ENCODE data around the gene GALNT18.

Gene GALNT18

DNA sequence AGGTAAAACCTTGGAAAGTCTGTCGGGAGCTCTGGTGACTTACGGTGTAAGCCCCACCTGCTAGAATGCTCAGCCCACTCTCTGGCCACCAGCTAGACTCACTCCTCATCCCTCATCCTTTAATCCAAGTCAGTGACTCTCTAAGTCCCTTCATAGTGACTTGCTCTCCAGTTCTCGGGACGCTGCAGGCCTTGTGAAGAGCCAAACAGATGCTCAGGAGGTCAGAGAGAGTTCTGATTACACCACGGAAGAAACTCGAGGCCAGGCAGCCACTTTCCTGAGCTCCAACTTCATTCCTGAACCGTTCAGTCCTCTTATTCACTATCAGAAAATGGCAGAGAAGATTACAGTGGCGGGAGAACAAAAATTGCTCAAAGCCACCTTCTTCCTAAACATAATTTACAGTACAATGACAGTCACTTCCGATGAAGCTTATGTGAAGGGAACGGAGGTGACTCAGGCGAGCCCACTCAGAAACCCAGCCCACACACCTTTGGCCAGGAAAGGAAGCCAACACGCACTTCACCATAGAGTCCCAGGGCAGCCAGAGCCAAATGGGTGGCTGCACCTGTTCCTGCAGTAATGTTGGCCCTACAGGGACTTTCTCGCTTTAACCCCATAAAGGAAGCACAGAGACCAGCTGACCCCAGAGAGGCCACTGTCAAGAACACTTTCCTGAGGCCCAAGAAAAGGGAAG, 100.4 kb downstream of the GALNT18 start:
- no peak for ATAC-seq

GRCh38 chr11:11520231-11521015, 101.4 kb downstream of the GALNT18 start:
- no peaks in the 10 kb centered on the region for H3K27me3 Mint-ChIP-seq
- H3K27ac Mint-ChIP-seq: no peak overlapping the region
- H3K36me3 Mint-ChIP-seq: no peaks in the 10 kb centered on the region
- ATAC-seq: no peak
- H3K4me3 Mint-ChIP-seq: no peak overlapping the region
- no peaks in the 10 kb centered on the region for H3K9me3 Mint-ChIP-seq
- H3K4me1 Mint-ChIP-seq: no peaks in the 10 kb centered on the region

More for the DNA sequence above, 100.4 kb downstream of the GALNT18 start:
- Mint-ChIP-seq H3K27ac (no peak overlapping the region), H3K4me1 (no peaks in the 10 kb centered on the region), H3K4me3 (no peak overlapping the region), H3K9me3 (no peaks in the 10 kb centered on the region), H3K36me3 (no peaks in the 10 kb centered on the region), H3K27me3 (no peaks in the 10 kb centered on the region)

DNA sequence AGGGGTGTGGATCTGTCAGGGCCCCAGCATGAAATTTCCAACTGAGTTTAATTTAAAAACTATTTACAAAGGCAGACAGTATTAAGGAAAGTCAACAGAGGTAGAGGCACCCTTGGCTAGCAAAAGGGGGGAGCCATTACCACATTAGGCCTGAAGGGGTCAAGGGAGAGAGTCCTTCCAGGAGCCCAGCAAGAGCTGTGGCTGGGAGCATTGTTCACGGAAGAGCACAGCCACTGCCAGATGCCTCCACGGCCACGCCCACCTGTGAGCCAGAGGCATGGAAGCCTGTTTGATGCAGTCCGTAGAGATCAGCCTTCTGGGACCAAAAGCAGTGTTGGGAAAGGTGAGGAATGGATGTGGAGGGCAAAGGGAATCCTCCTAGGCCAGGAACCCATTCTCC, 102.6 kb downstream of the GALNT18 start:
- no peaks in the 10 kb centered on the region for H3K4me1 Mint-ChIP-seq
- no peaks in the 10 kb centered on the region for H3K36me3 Mint-ChIP-seq
- no peaks in the 10 kb centered on the region for H3K27me3 Mint-ChIP-seq
- no peak for ATAC-seq
- H3K27ac Mint-ChIP-seq: no peak overlapping the region
- no peaks in the 10 kb centered on the region for H3K9me3 Mint-ChIP-seq
- no peak overlapping the region for H3K4me3 Mint-ChIP-seq

DNA sequence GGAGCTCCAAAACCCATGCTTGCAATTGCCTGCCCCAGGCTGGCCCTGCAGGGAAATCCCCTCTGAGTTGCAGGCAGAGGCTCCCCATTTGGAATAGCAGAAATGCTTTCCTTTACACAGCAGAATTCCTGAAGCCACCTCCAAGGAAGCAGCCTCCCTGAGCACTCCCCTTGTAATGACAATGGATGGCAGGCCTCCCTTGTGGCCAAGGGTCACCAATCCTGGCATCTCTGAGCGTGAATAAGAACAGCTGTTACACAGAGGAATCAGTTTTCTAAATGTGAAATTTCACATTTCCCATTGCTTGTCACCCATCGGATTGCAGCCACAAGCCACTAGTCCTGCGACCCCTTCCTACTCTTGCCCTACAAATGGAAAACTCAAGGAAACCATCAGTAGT, 107.6 kb downstream of the GALNT18 start:
- H3K36me3 Mint-ChIP-seq: no peaks in the 10 kb centered on the region
- no peaks in the 10 kb centered on the region for H3K9me3 Mint-ChIP-seq
- ATAC-seq: no peak

DNA sequence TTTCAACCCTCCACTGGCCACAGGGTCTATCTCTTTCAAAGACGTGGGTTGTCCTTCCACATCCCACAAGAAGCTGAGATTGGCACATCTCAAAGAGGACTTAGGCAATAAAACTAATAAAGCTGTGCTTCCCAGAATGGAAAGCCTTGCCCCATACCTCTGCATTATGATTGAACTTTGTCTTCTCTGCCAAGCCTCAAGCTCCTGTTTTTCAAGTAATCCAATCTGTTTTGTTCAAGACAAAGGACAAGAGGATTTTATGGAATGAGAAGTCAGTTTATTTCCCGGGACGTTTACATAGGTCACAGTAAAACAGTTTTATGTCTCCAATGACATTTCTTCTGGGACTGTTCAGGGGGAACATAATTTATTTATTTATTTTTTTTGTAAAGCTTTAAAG, 108.4 kb downstream of the GALNT18 start:
- H3K27me3 Mint-ChIP-seq: no peaks in the 10 kb centered on the region
- H3K27ac Mint-ChIP-seq: no peak overlapping the region
- H3K4me1 Mint-ChIP-seq: no peaks in the 10 kb centered on the region
- no peaks in the 10 kb centered on the region for H3K9me3 Mint-ChIP-seq
- no peak for ATAC-seq
- no peak overlapping the region for H3K4me3 Mint-ChIP-seq
- H3K36me3 Mint-ChIP-seq: no peaks in the 10 kb centered on the region

More for the DNA sequence above, 107.6 kb downstream of the GALNT18 start:
- no peak overlapping the region for H3K27ac Mint-ChIP-seq
- H3K27me3 Mint-ChIP-seq: no peaks in the 10 kb centered on the region
- no peak overlapping the region for H3K4me3 Mint-ChIP-seq
- no peaks in the 10 kb centered on the region for H3K4me1 Mint-ChIP-seq

- H3K27me3 Mint-ChIP-seq: no peaks in the 10 kb centered on the region
- no peaks in the 10 kb centered on the region for H3K36me3 Mint-ChIP-seq
- H3K4me3 Mint-ChIP-seq: no peak overlapping the region
- no peaks in the 10 kb centered on the region for H3K9me3 Mint-ChIP-seq
- no peak overlapping the region for H3K27ac Mint-ChIP-seq
- no peak for ATAC-seq
- no peaks in the 10 kb centered on the region for H3K4me1 Mint-ChIP-seq
Measured at GRCh38 chr11:11512929-11513328, 108.9 kb downstream of the GALNT18 start.

- H3K9me3 Mint-ChIP-seq: no peaks in the 10 kb centered on the region
- no peaks in the 10 kb centered on the region for H3K36me3 Mint-ChIP-seq
- H3K4me3 Mint-ChIP-seq: no peak overlapping the region
- H3K27ac Mint-ChIP-seq: no peak overlapping the region
- H3K27me3 Mint-ChIP-seq: no peaks in the 10 kb centered on the region
- ATAC-seq: no peak
- no peaks in the 10 kb centered on the region for H3K4me1 Mint-ChIP-seq
Measured at GRCh38 chr11:11512502-11512901, 109.3 kb downstream of the GALNT18 start.

DNA sequence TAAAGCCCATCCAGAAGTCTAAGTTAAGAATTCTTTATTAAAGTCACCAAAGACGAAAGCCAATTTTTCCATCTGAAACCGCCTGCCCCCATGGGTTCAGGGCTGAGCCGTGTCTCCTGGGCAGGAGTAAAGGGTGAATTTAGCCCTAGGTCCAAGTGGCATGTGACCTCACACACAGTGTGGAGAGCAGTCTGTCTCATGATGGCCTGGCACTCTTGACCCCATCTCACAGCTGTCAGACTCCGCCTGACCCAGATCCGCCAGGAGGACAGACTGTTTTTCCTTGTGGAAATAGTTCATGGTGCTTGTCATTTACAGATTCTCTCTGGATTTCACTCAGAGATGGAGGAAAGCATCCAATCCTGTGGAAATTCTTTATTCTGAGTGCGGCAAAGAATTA, 109.7 kb downstream of the GALNT18 start:
- ATAC-seq: no peak
- H3K4me1 Mint-ChIP-seq: no peaks in the 10 kb centered on the region
- H3K9me3 Mint-ChIP-seq: no peaks in the 10 kb centered on the region
- H3K36me3 Mint-ChIP-seq: no peaks in the 10 kb centered on the region
- H3K27ac Mint-ChIP-seq: no peak overlapping the region
- H3K4me3 Mint-ChIP-seq: no peak overlapping the region
- no peaks in the 10 kb centered on the region for H3K27me3 Mint-ChIP-seq

DNA sequence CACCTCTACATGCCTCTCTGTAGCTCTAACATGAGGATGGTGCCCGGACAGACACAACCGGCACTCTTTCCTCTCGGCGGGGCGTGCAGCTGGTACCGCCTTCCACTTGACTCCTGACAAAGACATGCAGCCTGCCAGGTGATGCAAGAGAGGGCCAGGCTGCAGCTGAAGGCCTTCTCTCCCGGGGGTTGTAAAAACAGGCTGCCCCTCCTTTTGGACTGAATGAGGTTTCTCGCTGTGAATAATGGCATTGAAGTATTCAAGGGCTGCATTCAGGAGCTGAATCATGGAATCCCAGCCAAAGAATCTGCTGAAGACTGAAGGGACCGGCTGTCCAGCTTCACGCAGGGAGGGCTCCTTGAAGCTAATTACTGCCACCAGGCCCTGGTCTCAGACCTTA, 110.9 kb downstream of the GALNT18 start:
- ATAC-seq: no peak
- no peaks in the 10 kb centered on the region for H3K9me3 Mint-ChIP-seq
- no peaks in the 10 kb centered on the region for H3K27me3 Mint-ChIP-seq
- no peaks in the 10 kb centered on the region for H3K4me1 Mint-ChIP-seq
- H3K36me3 Mint-ChIP-seq: no peaks in the 10 kb centered on the region
- no peak overlapping the region for H3K4me3 Mint-ChIP-seq
- no peak overlapping the region for H3K27ac Mint-ChIP-seq

- no peak overlapping the region for H3K27ac Mint-ChIP-seq
- H3K27me3 Mint-ChIP-seq: no peaks in the 10 kb centered on the region
- no peaks in the 10 kb centered on the region for H3K36me3 Mint-ChIP-seq
- H3K4me3 Mint-ChIP-seq: no peak overlapping the region
- H3K9me3 Mint-ChIP-seq: no peaks in the 10 kb centered on the region
- no peak for ATAC-seq
- H3K4me1 Mint-ChIP-seq: no peaks in the 10 kb centered on the region
Measured at GRCh38 chr11:11505692-11506091, 116.1 kb downstream of the GALNT18 start.

DNA sequence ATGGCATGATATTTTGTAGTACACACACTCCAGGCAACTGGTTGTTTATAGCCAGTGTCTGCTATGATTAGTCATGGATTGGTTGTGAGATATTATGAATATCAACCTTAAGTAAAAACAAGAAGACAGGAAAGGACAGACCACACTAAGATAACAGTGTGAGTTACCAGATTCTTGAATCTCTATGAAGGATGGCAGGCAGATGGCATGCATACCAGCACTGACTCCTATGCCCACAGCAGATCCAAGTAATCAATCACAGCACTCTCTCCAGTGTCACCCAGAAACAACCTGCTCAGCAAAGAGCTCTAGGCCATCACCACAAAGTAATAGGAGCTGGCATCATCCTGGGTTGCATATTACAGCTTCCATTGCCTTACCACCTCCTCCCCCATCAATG, 116.6 kb downstream of the GALNT18 start:
- no peak for ATAC-seq
- Mint-ChIP-seq H3K27me3 (no peaks in the 10 kb centered on the region), H3K36me3 (no peaks in the 10 kb centered on the region), H3K27ac (no peak overlapping the region), H3K4me3 (no peak overlapping the region), H3K9me3 (no peaks in the 10 kb centered on the region), H3K4me1 (no peaks in the 10 kb centered on the region)

DNA sequence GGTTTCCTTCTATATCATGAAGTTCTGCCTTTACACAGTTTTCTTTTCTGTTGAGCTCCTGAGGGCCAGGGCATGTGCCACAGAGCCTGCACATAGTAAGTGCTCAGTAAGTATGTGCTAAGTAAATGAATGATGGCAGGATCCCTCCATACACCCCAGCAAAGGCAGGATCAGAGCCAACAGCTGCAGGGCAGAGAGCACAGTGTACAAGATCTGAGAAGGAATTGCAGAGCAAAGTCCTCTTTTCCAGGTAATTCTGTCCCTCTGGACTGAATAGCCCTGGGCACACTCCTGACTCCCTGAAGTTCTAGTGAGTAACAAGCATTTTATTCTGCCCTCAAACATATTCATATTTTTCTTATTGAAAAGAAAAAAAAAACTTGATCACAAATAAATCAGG, 117.7 kb downstream of the GALNT18 start:
- H3K36me3 Mint-ChIP-seq: no peaks in the 10 kb centered on the region
- H3K27me3 Mint-ChIP-seq: no peaks in the 10 kb centered on the region
- H3K27ac Mint-ChIP-seq: no peak overlapping the region
- ATAC-seq: no peak
- no peak overlapping the region for H3K4me3 Mint-ChIP-seq
- peaks cover 6% of the 10 kb centered on the region for H3K4me1 Mint-ChIP-seq
- no peaks in the 10 kb centered on the region for H3K9me3 Mint-ChIP-seq

GRCh38 chr11:11502263-11502861, 119.4 kb downstream of the GALNT18 start:
- no peak overlapping the region for H3K27ac Mint-ChIP-seq
- H3K27me3 Mint-ChIP-seq: no peaks in the 10 kb centered on the region
- no peaks in the 10 kb centered on the region for H3K36me3 Mint-ChIP-seq
- no peak for ATAC-seq
- H3K4me3 Mint-ChIP-seq: no peak overlapping the region
- no peaks in the 10 kb centered on the region for H3K9me3 Mint-ChIP-seq
- H3K4me1 Mint-ChIP-seq: peaks cover 6% of the 10 kb centered on the region

DNA sequence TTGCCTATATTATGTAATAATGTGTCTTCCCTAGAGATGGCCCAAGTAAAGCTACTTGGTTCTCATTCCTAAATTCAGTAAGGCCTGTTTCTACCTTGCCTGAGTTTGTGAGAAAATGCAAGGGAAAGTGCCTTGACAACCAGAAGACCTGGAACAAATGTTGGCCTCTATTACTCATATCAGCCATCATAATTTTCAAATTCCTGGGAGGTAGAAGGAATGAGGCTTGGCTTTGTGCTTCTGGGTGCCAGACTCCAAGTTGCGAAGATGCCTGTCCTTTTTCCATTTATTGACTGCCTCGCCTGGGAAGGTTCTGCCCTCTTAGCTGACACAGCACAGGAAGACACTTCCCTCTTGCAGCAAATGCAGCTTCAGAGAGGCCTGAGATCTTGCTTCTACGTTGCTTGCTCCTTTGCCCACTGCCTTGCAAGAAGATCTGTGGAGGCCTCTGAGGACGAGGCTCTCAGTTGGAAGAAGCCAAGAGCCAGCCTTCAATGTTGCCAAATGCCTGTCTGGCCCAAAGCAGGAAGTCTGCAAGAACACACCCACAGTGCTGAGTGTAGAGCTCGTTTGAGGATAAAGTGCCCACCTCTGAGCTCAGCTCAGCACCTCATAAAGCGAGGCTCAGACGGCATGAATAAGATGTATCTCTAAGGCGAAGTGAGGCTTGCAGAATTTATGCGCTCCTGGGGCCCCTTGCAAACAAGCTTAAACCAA, 120.1 kb downstream of the GALNT18 start:
- H3K27me3 Mint-ChIP-seq: no peaks in the 10 kb centered on the region
- no peaks in the 10 kb centered on the region for H3K36me3 Mint-ChIP-seq
- no peaks in the 10 kb centered on the region for H3K9me3 Mint-ChIP-seq
- no peak overlapping the region for H3K27ac Mint-ChIP-seq
- H3K4me1 Mint-ChIP-seq: peaks cover 6% of the 10 kb centered on the region
- no peak for ATAC-seq
- H3K4me3 Mint-ChIP-seq: no peak overlapping the region

- no peaks in the 10 kb centered on the region for H3K36me3 Mint-ChIP-seq
- peaks cover 6% of the 10 kb centered on the region for H3K4me1 Mint-ChIP-seq
- no peak overlapping the region for H3K4me3 Mint-ChIP-seq
- ATAC-seq: no peak
- H3K27me3 Mint-ChIP-seq: no peaks in the 10 kb centered on the region
- no peaks in the 10 kb centered on the region for H3K9me3 Mint-ChIP-seq
- no peak overlapping the region for H3K27ac Mint-ChIP-seq
Measured at GRCh38 chr11:11500744-11501487, 120.9 kb downstream of the GALNT18 start.
